Upper lobe of left lung (tissue), 4 donors: ENCODE results near the gene ADCY5.

Experiments used
- POLR2A ChIP-seq, 4 donors: fragments of 450-650 bp; IDR thresholded peaks; one replicate each; pipeline ENCODE4 v1.5.1; 2016 to 2017; ENCODE audit warnings: antibody characterized with exemption in 4 of 4, mild to moderate bottlenecking in 2 of 4
- TF ChIP-seq, protein P1 (sequence below), 6 experiments: fragments of 450-650 bp in 4 of 6; fragments of 200-600 bp in 2 of 6; sonication (generic) in 2 of 6; IDR thresholded peaks; one replicate each; pipeline ENCODE4 v1.5.1; 2016 to 2019; ENCODE audit warnings: antibody characterized with exemption in 6 of 6

- TF ChIP-seq, protein P1, sequence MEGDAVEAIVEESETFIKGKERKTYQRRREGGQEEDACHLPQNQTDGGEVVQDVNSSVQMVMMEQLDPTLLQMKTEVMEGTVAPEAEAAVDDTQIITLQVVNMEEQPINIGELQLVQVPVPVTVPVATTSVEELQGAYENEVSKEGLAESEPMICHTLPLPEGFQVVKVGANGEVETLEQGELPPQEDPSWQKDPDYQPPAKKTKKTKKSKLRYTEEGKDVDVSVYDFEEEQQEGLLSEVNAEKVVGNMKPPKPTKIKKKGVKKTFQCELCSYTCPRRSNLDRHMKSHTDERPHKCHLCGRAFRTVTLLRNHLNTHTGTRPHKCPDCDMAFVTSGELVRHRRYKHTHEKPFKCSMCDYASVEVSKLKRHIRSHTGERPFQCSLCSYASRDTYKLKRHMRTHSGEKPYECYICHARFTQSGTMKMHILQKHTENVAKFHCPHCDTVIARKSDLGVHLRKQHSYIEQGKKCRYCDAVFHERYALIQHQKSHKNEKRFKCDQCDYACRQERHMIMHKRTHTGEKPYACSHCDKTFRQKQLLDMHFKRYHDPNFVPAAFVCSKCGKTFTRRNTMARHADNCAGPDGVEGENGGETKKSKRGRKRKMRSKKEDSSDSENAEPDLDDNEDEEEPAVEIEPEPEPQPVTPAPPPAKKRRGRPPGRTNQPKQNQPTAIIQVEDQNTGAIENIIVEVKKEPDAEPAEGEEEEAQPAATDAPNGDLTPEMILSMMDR (IDR thresholded peaks at IDR 0.05): no peak
- no peak for TF ChIP-seq POLR2A (IDR thresholded peaks at IDR 0.05)
Measured at GRCh38 chr3:123285066-123285465, 163.8 kb downstream of the ADCY5 start.
